HepG2 (cell line): ENCODE measurements around the gene PTH2. TPM values are rescaled to one million over a fixed set of nuclear protein-coding genes. Genes with fewer than 3 reads are reported as not detected.

Experiments
- AHDC1 ChIP-seq: sonication (generic); formaldehyde crosslinking; IDR thresholded peaks from 2 replicates; pipeline ENCODE4 v1.5.1; 2020; ENCODE audit warnings: mild to moderate bottlenecking, missing genetic modification reagents, borderline replicate concordance
- ARID2 ChIP-seq: sonication (generic); formaldehyde crosslinking; IDR thresholded peaks from 2 replicates; pipeline ENCODE4 v1.8.1; 2022; ENCODE audit warnings: mild to moderate bottlenecking, missing genetic modification reagents, borderline replicate concordance
- ARID3A ChIP-seq: IDR thresholded peaks from 2 replicates; pipeline ENCODE4 v1.6.1; 2012; ENCODE audit warnings: low read depth, low read length, improper control_type of control experiment
- HDAC6 ChIP-seq: fragments of 200-600 bp; sonication (generic); IDR thresholded peaks from 2 replicates; pipeline ENCODE4 v1.7.0; 2017; ENCODE audit warnings: mild to moderate bottlenecking, antibody characterized with exemption, low read length, low read depth
- KLF6 ChIP-seq: IDR thresholded peaks from 2 replicates; pipeline ENCODE4 v1.8.0; 2016; ENCODE audit warnings: missing biosample characterization, missing genetic modification reagents
- MAFF ChIP-seq: IDR thresholded peaks from 2 replicates; pipeline ENCODE4 v1.6.1; 2011; ENCODE audit warnings: low read depth, low read length, improper control_type of control experiment
- MAFK ChIP-seq, 2 experiments: IDR thresholded peaks in 1 of 2; conservative IDR thresholded peaks in 1 of 2; 2 replicates each; pipeline ENCODE4 v1.6.1; 2011; ENCODE audit warnings: improper control_type of control experiment in 2 of 2, low read length in 2 of 2
- MXD1 ChIP-seq: sonication (generic); formaldehyde crosslinking; IDR thresholded peaks from 2 replicates; pipeline ENCODE4 v1.4.0; 2020; ENCODE audit warnings: mild to moderate bottlenecking, missing genetic modification reagents
- ZNF691 ChIP-seq: sonication (generic); formaldehyde crosslinking; IDR thresholded peaks from 2 replicates; pipeline ENCODE4 v1.4.0; 2020; ENCODE audit warnings: missing genetic modification reagents, low read depth, mild to moderate bottlenecking, borderline replicate concordance
- ZSCAN22 ChIP-seq: sonication (generic); formaldehyde crosslinking; IDR thresholded peaks from 2 replicates; pipeline ENCODE4 v1.4.0; 2020; ENCODE audit warnings: mild to moderate bottlenecking, missing genetic modification reagents
- polyA plus RNA-seq, 8 experiments: library from polyadenylated mRNA; depleted of rRNA in 3 of 8; stranded (reverse) in 7 of 8; unstranded in 1 of 8; fragments of >200 nt; fragmentation: Illumina TruSeq in 4 of 8; extraction: Trizol in 4 of 8; gene quantifications; 2 replicates each; pipeline versions ENCODE4 v1.2.1 to v1.2.3, GENCODE V29; 2011 to 2016; ENCODE audit warnings: low read depth in 4 of 8, missing spikeins in 1 of 8, mixed read lengths in 1 of 8; ENCODE audit not compliant: insufficient read depth in 1 of 8
- total RNA-seq, 5 experiments: library from RNA; depleted of rRNA; stranded (reverse); fragments of >200 nt; fragmentation: Illumina TruSeq; extraction: Trizol; gene quantifications; 2 replicates each; pipeline ENCODE4 v1.2.3, GENCODE V29; 2016; ENCODE audit warnings: low read depth in 1 of 5
- TF ChIP-seq, protein P1 (sequence below): sonication (generic); formaldehyde crosslinking; IDR thresholded peaks from 2 replicates; pipeline ENCODE4 v1.8.1; 2023; ENCODE audit warnings: mild to moderate bottlenecking, missing genetic modification reagents
- TF ChIP-seq, protein P2 (sequence below): sonication (generic); formaldehyde crosslinking; IDR thresholded peaks from 2 replicates; pipeline ENCODE4 v1.4.0; 2020; ENCODE audit warnings: missing genetic modification reagents
- TF ChIP-seq, protein P3 (sequence below): IDR thresholded peaks from 2 replicates; pipeline ENCODE4 v1.6.1; 2016; ENCODE audit warnings: missing compliant biosample characterization, missing genetic modification reagents, borderline replicate concordance

PTH2 gene
- total and polyA plus RNA-seq, 2 of the 13 experiments (the other 11 are each of a cell fraction or from before 2014, with no cell fraction given) = not detected

GRCh38 chr19:49428547-49429451, 5.6 kb upstream of the PTH2 start (continued):
- TF ChIP-seq, protein P1, sequence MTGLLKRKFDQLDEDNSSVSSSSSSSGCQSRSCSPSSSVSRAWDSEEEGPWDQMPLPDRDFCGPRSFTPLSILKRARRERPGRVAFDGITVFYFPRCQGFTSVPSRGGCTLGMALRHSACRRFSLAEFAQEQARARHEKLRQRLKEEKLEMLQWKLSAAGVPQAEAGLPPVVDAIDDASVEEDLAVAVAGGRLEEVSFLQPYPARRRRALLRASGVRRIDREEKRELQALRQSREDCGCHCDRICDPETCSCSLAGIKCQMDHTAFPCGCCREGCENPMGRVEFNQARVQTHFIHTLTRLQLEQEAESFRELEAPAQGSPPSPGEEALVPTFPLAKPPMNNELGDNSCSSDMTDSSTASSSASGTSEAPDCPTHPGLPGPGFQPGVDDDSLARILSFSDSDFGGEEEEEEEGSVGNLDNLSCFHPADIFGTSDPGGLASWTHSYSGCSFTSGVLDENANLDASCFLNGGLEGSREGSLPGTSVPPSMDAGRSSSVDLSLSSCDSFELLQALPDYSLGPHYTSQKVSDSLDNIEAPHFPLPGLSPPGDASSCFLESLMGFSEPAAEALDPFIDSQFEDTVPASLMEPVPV (CRISPR knock-in tag) = no peak
- TF ChIP-seq ARID2 (CRISPR knock-in tag) (no peak), MAFK (conservative IDR thresholded peaks at IDR 0.05 in 1 of 2, IDR thresholded peaks at IDR 0.05 in 1 of 2; ENCODE audit: low read length in 2 of 2) (no peak), AHDC1 (no peak), MXD1 (CRISPR knock-in tag) (no peak), ZSCAN22 (CRISPR knock-in tag) (peak; percentile 68; the same call in 1 of the 2 replicates), KLF6 (no peak), ARID3A (no peak), HDAC6 (no peak), ZNF691 (CRISPR knock-in tag) (no peak), MAFF (no peak)
- TF ChIP-seq, protein P2, sequence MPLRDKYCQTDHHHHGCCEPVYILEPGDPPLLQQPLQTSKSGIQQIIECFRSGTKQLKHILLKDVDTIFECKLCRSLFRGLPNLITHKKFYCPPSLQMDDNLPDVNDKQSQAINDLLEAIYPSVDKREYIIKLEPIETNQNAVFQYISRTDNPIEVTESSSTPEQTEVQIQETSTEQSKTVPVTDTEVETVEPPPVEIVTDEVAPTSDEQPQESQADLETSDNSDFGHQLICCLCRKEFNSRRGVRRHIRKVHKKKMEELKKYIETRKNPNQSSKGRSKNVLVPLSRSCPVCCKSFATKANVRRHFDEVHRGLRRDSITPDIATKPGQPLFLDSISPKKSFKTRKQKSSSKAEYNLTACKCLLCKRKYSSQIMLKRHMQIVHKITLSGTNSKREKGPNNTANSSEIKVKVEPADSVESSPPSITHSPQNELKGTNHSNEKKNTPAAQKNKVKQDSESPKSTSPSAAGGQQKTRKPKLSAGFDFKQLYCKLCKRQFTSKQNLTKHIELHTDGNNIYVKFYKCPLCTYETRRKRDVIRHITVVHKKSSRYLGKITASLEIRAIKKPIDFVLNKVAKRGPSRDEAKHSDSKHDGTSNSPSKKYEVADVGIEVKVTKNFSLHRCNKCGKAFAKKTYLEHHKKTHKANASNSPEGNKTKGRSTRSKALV (CRISPR knock-in tag) = no peak
- TF ChIP-seq, protein P3, sequence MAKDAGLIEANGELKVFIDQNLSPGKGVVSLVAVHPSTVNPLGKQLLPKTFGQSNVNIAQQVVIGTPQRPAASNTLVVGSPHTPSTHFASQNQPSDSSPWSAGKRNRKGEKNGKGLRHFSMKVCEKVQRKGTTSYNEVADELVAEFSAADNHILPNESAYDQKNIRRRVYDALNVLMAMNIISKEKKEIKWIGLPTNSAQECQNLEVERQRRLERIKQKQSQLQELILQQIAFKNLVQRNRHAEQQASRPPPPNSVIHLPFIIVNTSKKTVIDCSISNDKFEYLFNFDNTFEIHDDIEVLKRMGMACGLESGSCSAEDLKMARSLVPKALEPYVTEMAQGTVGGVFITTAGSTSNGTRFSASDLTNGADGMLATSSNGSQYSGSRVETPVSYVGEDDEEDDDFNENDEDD = no peak
